HG02642 (cell line): ENCODE results near the gene LAT.
A peak's percentile ranks its signal among the peaks of the same experiment; 100 is the strongest.
"Not testable (repeated sequence)": the region's sequence is repeated elsewhere in the genome, so short reads cannot be mapped to it uniquely, and the experiment has no call there.

ENCODE experiments used
- ATAC-seq: cut with Tn5 transposase; IDR thresholded peaks from one replicate; pipeline ENCODE4 v1.9.1; 2021; ENCODE audit warnings: mild to moderate bottlenecking; ENCODE audit not compliant: unreplicated experiment, poor library complexity

The LAT gene, protein sequence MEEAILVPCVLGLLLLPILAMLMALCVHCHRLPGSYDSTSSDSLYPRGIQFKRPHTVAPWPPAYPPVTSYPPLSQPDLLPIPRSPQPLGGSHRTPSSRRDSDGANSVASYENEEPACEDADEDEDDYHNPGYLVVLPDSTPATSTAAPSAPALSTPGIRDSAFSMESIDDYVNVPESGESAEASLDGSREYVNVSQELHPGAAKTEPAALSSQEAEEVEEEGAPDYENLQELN

DNA sequence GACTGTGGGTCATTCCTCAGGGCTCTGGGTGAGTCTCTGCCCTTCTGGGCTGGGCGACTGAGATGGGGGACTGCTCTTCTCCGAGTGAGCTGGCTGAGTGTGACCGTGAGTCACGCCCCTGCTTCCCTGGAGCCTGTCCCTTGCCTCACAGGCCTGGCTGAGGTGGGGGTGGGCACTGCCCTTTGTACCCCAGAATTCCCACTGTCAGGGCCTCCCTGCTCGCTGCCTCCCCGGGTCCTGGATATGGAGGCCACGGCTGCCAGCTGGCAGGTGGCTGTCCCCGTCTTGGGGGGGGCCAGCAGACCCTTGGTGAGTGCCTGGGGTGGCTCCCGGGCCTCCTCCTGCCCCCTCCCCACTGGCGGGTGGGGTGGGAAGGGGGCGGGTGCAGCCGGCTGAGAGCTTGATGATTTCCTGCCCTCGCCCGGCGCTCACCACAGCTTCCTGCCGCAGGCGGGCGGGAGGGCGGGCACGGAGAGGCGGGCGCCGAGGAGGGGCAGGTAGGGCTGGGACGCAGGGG lies at the start of gene LAT:
LAT (plus strand) TSS at position 434 of the 517 bp plus-strand sequence. CDS start 366 bp downstream, outside the sequence.
- ATAC-seq, result peak; percentile 54

DNA sequence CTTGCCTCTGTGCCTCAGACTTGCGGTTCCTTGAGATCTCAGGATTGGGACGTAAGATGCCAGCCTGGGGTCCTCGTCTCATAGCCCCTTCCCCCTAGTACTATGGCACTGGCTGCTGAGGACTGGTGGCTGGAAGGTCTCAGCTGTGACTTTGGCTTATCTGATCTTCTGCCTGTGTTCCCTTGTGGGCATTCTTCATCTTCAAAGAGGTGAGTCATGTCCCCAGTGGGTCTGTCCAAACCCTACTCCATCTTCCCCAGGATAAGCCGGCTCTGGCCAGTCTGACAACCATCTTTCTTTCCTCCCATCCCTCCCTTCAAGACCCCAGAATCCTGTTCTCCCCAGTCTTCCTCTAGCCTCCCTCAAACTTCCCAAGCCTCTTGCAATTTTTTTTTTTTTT lies 49.5 kb upstream of the LAT start:
- ATAC-seq, result no peak

DNA sequence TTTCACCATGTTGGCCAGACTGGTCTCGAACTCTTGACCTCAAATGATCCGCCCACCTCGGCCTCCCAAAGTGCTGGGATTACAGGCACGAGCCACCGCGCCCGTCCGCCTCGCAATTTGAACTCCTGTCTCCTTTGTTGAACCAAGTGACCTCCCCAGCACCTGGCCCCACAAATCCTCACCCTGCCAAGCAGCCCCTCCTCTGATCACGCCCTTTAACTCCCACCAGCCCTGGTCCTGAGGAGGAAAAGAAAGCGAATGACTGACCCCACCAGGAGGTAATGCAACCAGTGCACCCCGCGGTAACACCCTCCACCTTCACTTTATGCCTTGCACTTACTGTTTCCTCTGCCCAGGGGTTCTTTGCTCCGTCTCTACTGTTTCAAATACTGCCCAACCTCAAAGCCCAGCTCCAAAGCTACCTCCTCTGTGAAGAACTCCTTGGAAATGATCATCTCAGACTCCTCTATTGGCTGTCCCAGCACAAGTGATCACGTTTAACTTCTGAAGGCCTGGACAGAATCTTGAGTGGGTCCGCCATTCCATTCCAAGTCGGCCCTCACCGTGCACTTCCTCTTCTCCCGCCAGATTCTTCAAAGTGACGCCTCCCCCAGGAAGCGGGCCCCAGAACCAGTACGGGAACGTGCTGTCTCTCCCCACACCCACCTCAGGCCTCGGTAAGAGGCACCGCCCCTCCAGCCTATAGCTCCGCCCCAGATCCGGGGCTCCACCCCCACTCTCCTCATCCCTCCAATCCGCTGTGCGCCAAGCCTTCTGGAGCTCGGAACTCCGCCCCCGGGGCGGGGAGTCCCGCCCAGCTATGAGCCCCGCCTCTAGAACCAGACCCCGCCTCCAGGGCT lies 48.7 kb upstream of the LAT start:
- peak; percentile 67 for ATAC-seq

DNA sequence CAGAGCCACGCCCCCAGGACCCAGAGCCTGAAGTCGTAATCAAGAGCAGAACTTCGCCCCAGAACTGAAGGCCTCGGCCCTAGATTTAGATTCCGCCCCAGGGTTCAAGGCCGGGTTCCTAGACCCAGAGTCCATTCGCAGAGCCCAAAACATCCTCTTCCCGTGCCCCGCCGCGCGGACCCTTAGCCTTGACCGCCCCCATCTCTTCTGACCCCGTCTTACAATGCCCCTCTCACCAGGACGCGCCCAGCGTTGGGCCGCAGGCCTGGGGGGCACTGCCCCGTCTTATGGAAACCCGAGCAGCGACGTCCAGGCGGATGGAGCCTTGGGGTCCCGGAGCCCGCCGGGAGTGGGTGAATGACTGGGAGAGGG lies 48.1 kb upstream of the LAT start:
- no peak for ATAC-seq

DNA sequence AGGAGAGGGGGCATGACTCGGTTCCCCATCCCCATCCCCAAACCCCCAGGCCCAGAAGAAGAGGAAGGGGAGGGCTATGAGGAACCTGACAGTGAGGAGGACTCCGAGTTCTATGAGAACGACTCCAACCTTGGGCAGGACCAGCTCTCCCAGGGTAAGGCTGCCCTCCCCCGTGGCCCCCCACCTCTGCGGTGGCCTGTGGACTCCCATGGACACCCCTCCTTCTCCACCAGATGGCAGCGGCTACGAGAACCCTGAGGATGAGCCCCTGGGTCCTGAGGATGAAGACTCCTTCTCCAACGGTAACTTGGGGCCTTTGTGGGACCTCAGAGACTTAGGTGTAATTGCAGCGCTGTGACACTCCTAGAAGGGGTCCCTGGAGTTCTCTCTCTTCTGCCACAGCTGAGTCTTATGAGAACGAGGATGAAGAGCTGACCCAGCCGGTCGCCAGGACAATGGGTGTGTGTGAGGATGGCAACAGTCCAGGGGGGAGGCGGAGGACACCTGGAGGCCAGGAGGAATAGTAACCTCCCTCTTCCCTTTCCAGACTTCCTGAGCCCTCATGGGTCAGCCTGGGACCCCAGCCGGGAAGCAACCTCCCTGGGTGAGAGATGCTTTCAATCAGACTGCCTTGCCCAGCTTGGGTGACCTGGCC lies 47.5 kb upstream of the LAT start:
- no peak for ATAC-seq

DNA sequence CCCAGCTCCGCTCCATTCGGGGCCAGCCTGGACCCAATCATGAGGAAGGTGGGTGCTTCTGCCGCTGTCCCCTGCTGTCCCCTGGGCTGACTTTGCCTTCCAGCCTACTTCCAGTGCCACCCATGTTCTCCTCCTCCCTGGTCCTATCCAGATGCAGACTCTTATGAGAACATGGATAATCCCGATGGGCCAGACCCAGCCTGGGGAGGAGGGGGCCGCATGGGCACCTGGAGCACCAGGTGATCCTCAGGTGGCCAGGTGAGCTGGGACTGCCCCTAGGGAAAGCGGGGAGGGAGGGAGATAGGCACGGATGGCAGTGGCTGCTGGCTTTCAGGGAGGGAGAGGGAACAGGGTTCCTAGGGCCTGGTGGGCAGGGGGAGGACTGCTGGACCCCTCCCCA lies 46.1 kb upstream of the LAT start:
- no peak for ATAC-seq

DNA sequence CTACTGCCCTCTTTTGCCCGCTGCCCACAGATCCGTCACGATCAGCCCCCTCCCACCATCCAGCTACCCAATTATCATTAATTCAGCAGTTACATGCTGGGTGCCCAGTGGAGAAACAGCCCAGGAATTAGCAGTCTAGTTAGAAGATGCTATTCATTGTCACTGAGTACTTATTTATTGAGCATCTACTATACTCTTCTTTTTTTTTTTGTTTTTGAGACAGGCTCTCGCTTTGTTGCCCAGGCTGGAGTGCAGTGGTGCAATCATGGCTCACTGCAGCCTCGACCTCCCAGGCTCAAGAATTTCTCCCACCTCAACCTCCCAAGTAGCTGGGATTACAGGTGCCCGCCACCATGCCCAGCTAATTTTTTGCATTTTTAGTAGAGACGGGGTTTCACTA lies 45.0 kb upstream of the LAT start:
- not testable (repeated sequence) for ATAC-seq

DNA sequence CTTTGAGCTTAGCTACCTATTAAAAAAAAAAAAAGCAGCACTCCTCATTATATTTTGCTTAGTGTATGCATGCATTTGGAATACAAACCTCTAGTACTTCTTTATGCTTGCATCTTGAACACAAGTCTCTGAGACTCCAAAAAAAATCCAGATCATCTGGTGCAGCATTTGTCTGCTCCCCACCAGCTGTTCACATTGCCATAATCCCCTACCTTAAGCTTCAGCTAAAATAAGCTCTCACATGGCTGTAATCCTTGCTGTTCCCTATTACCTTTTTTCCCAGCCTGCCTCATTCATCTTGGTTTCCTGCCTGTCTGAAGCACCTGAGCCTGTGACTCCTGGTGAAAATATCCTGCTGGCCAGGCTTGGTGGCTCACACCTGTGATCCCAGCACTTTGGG lies 41.6 kb upstream of the LAT start:
- no peak for ATAC-seq

DNA sequence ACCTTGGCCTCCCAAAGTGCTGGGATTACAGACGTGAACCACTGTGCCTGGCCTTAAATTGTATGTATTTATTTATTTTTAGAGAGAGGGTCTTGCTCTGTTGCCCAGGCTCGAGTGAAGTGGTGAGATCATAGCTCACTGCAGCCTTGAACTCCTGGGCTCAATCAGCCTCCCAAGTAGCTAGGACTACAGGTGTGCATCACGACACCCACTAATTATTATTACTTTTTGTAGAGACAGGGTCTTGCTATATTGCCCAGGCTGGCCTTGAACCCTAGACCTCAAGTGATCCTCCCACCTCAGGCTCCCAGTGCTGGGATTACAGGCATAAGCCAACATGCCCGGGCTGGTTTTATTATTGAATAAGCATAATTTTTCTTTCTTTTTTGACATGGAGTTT lies 38.2 kb upstream of the LAT start:
- ATAC-seq, result no peak

DNA sequence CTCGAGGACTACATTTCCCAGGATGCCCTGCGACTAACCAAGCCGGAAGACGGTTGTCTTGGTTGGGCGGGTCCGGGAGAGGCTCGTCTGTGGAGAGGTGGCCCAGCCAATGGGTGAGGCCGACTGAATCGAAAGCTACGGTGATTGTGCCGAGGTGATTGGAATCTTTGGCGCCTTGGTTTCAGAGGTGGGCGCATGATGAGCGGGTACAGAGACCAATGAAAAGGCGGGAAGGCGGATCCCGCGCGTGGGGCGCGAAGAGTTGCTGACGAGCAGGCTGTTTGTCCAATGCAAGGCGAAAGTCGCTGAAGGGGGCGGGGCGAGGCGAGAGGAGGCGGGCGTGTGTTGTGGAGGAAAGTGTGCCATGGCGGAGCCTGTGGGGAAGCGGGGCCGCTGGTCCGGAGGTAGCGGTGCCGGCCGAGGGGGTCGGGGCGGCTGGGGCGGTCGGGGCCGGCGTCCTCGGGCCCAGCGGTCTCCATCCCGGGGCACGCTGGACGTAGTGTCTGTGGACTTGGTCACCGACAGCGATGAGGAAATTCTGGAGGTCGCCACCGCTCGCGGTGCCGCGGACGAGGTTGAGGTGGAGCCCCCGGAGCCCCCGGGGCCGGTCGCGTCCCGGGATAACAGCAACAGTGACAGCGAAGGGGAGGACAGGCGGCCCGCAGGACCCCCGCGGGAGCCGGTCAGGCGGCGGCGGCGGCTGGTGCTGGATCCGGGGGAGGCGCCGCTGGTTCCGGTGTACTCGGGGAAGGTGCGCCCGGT lies 34.0 kb upstream of the LAT start, which contains the start of gene NFATC2IP:
NFATC2IP (plus strand) TSS at position 290 of the 762 bp plus-strand sequence; CDS start at position 365, 75 bp downstream.
- peak; percentile 91 for ATAC-seq

DNA sequence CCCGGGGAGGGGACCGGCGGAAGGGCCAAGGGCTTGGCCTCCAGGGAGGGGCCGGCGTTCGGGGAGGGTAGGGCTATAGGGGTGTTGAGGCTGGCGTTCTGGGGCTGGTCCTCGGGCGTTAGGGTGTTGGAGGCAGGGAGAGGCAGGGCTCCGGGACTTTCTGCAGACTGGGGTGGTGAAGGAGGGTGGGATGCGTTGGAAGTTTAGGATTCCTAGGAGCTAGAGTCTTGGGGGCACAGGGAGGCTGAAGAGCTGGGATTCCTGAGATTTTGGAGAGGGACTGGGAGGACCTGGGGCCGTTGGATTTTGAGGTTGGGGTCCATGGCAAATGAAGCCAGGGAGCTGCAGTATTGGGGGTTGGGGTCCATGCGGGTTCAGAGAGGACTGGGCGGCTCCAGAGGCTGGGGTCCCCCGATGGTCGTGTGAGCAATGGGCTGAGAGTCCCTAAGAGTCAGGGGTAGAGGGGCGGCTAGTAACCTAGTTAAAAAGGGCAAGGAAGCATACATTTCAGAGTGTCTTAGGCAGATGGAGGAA lies 33.4 kb upstream of the LAT start:
- no peak for ATAC-seq

DNA sequence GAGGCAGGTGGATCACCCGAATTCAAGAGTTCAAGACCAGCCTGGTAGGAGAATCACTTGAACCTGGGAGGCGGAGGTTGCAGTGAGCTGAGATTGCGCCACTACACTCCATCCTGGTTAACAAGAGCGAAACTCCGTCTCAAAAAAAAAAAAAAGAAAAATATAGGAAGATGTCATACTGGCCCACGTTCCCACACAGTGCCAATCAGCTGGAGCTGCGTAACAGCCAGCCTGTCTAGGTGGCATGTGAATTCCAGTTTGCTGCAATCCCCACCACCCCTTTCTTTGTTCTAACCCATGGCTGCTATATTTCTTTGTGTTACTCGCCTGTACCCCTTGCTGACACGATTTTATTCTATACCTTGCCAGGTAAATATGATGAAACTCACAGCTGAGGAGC lies 26.6 kb upstream of the LAT start:
- no peak for ATAC-seq

DNA sequence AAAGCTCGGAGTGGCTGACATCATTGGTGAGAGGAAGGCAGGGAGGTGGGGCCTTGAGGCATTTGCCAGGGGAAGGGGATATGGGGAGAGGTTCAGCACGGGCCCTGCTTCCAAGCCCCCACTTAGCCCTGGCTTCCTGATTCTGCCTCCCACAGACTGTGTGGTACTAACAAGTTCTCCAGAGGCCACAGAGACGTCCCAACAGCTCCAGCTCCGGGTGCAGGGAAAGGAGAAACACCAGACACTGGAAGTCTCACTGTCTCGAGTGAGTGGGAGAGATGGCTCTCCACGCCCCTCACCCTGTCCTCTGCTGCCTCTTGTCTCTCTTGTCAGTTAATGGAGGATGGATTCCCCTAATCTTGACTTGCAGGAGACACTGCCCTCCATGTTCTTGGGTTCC lies 26.0 kb upstream of the LAT start:
- ATAC-seq, result no peak

DNA sequence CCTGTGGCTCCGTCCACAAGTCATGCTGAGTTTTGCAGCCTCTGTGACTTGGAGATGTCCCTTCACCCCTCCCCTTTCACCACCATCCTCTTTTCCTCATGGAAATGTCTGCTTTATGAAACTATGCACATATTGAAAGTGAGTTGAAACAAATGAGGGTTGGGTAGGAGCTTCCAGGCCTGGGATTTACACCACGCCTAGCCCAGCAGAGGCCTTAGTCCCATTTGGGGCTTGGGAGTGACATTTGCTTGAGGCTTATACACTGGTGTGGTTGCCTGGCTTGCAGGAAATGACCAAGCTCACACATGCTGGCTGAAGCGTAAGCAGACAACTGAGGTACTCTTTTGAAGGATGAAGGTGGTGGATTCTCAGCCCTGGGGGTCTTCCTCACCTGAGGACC lies 20.8 kb upstream of the LAT start:
- ATAC-seq, result no peak

DNA sequence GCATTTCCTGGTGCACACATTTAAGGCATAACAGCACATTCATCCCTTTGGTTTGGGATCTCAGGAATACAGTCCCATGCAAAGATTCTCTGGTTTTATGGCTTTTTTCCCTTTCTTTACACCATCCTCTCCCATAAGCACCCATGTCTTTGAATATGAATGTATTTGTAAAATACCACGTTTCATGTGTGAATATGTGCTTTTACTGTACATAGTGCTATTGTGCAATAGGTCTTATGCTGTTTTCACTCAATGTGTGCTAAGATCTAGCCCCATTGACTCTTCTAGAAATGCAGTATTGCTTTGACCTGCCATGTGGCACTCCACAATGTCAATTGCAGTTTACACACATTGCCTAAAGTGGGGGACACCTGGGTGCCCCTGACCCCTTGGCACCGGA lies 20.4 kb upstream of the LAT start:
- no peak for ATAC-seq

DNA sequence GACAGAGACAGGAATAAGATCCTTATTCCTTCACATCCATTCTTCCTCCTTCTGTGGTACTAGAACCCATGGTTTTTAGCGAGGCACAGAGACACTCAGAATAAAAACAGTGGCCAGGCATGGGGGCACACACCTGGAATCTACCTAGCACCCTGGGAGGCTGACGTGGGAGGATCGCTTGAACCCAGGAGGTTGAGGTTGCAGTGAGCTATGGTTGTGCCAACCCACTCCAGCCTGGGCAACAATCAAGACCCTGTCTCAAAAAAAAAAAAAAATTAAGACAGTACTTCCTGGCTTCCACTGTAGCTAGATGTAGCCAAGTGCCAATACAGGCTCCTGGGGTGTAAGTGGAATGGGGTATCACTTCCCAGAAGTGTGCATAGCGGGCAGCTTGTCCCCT lies 17.7 kb upstream of the LAT start:
- ATAC-seq, result no peak

DNA sequence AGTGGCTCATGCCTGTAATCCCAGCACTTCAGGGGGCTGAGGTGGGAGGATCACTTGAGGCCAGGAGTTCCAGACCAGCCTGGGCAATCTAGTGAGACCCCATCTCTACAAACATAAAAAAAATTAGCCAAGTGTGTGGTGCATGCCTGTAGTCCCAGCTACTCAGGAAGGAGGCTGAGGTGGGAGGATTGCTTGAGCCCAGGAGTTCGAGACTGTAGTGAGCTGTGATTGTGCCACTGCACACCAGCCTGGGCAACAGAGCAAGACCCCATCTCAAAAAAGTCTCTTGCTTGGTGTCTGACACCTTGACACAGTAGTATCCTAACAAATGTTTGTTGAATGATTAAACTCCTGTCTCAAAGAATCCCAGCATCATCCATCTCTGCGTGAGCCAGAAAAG lies 15.2 kb upstream of the LAT start:
- not testable (repeated sequence) for ATAC-seq

DNA sequence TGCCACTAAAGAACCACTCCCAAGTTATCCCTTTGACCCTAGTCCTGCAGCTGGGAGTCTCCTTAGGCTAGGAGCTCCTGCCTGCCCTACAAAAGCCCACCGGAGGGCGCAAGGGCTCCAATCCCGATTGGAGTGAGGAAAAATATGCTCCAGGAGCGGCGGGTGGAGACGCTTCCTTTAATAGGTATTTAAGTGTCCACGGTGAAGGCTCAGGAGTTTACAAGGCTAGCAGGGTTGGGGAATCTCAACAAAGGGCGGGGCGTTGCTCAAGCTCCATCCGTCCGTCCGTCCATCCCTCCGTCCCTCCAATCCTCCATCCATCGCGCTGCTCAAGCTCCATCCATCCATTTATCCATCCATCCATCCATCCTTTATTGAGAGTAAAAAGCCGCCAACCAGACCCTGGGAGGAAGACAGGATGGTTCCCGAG lies 10.8 kb upstream of the LAT start:
- ATAC-seq, result peak; percentile 10

DNA sequence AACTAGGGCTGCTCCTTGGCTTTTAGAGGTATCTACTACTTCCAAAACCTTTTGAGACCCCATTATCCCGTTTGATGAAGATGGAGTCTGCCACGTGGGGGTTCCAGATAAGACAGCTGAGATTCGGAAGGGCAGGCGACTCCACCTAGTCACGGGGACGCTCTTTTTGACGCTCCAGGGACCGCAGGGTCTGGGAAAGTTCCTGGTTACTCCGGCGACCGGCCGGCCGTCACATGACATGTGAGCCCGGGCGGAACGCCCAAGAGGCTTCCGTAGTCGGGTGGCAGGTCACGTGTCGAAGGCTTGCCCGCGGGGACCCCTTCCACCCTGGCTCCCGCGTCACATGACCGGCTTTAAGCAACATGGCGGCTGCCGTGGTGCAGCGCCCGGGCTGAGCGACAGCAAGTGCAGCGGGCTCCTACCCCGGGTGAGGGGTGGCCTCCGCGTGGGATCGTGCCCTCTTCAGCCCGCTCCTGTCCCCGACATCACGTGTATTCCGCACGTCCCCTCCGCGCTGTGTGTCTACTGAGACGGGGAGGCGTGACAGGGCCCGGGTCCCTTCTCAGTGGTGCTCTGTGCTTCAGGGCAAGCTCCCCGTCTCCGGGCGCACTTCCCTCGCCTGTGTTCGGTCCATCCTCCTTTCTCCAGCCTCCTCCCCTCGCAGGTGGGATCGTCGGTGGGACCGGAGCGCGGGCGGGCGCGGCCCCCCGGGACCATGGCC lies 10.3 kb upstream of the LAT start, which contains the start of gene SPNS1:
SPNS1 (plus strand) TSS at position 342 of the 721 bp plus-strand sequence; CDS start at position 716, 374 bp downstream.
- ATAC-seq, result peak; percentile 93
